HEK293T (cell line): Measurements from ENCODE around the gene LIN7C.

ENCODE experiments used
- CTCF ChIA-PET: fragments of 350-600 bp; formaldehyde crosslinking; extraction: SDS; loops from one replicate; lab custom pipeline; 2021; ENCODE audit warnings: antibody characterized with exemption, inconsistent platforms; lab: Yijun Ruan, JAX
- POLR2A ChIA-PET: fragments of 350-600 bp; formaldehyde crosslinking; extraction: SDS; loops from one replicate; lab custom pipeline; 2020; ENCODE audit warnings: antibody characterized with exemption, inconsistent platforms; lab: Yijun Ruan, JAX
- DNase-seq: peaks from one replicate; pipeline ENCODE4 v3.0.0; 2012; ENCODE audit warnings: mixed read lengths; ENCODE audit errors: extremely low spot score
- ARNT ChIP-seq: fragments of 450-650 bp; IDR thresholded peaks from 2 replicates; pipeline ENCODE4 v1.6.1; 2017; ENCODE audit warnings: mild to moderate bottlenecking
- BHLHE40 ChIP-seq: fragments of 450-650 bp; IDR thresholded peaks from 2 replicates; pipeline ENCODE4 v1.6.1; 2016; ENCODE audit warnings: mild to moderate bottlenecking, moderate library complexity, borderline replicate concordance
- CTBP1 ChIP-seq: fragments of 450-650 bp; IDR thresholded peaks from 2 replicates; pipeline ENCODE4 v1.6.1; 2016; ENCODE audit warnings: borderline replicate concordance
- ELF4 ChIP-seq: fragments of 450-650 bp; IDR thresholded peaks from 2 replicates; pipeline ENCODE4 v1.6.1; 2017; ENCODE audit warnings: antibody characterized with exemption
- FOXA1 ChIP-seq: fragments of 450-650 bp; IDR thresholded peaks from 2 replicates; pipeline ENCODE4 v1.6.1; 2016; ENCODE audit warnings: mild to moderate bottlenecking
- FOXK2 ChIP-seq: fragments of 450-650 bp; IDR thresholded peaks from 2 replicates; pipeline ENCODE4 v1.6.1; 2016; ENCODE audit warnings: mild to moderate bottlenecking
- FOXM1 ChIP-seq: fragments of 450-650 bp; IDR thresholded peaks from 2 replicates; pipeline ENCODE4 v1.6.1; 2017; ENCODE audit warnings: mild to moderate bottlenecking, borderline replicate concordance
- HDGF ChIP-seq: fragments of 450-650 bp; IDR thresholded peaks from 2 replicates; pipeline ENCODE4 v1.6.1; 2017; ENCODE audit warnings: antibody characterized with exemption, borderline replicate concordance
- L3MBTL2 ChIP-seq: fragments of 450-650 bp; conservative IDR thresholded peaks from 2 replicates; pipeline ENCODE4 v1.6.1; 2016; ENCODE audit warnings: mild to moderate bottlenecking
- LEF1 ChIP-seq: fragments of 450-650 bp; IDR thresholded peaks from 2 replicates; pipeline ENCODE4 v1.6.1; 2017; ENCODE audit warnings: mild to moderate bottlenecking, borderline replicate concordance
- NFRKB ChIP-seq: fragments of 450-650 bp; IDR thresholded peaks from 2 replicates; pipeline ENCODE4 v1.6.1; 2016; ENCODE audit warnings: mild to moderate bottlenecking, moderate library complexity
- SP1 ChIP-seq: fragments of 450-650 bp; IDR thresholded peaks from 2 replicates; pipeline ENCODE4 v1.6.1; 2017
- SUZ12 ChIP-seq: fragments of 450-650 bp; IDR thresholded peaks from 2 replicates; pipeline ENCODE4 v1.6.1; 2016; ENCODE audit warnings: mild to moderate bottlenecking
- TARDBP ChIP-seq: fragments of 450-650 bp; IDR thresholded peaks from 2 replicates; pipeline ENCODE4 v1.6.1; 2016
- ZNF384 ChIP-seq: fragments of 450-650 bp; IDR thresholded peaks from 2 replicates; pipeline ENCODE4 v1.6.1; 2016
- TF ChIP-seq, protein P1 (sequence below): fragments of 450-650 bp; IDR thresholded peaks from 2 replicates; pipeline ENCODE4 v1.6.1; 2016

LIN7C gene

DNA sequence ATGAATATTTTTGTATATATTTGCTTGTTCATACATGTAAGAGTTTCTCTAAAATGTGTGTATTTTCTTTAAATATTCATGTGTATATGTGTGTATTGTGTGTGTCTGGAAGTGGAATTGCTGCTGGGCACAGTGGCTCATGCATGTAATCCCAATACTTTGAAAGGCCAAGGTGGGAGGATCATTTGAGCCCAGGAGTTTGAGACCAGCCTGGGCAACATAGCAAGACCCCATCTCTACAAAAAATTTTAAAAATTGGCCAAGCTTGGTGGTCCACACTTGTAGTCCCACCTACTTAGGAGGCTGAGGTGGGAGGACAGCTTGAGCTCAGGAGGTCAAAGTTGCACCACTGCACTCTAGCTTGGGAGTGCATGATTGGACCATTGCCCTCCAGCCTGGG is 29.3 kb downstream of the LIN7C start:
- DNase-seq: no peak
- TF ChIP-seq ARNT (no peak), BHLHE40 (no peak), FOXA1 (no peak), NFRKB (no peak), HDGF (no peak), L3MBTL2 (no peak)
- TF ChIP-seq, protein P1, sequence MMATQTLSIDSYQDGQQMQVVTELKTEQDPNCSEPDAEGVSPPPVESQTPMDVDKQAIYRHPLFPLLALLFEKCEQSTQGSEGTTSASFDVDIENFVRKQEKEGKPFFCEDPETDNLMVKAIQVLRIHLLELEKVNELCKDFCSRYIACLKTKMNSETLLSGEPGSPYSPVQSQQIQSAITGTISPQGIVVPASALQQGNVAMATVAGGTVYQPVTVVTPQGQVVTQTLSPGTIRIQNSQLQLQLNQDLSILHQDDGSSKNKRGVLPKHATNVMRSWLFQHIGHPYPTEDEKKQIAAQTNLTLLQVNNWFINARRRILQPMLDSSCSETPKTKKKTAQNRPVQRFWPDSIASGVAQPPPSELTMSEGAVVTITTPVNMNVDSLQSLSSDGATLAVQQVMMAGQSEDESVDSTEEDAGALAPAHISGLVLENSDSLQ: no peak
- POLR2A ChIA-PET: no interaction called here
- CTCF ChIA-PET: interaction anchor here (0.7 kb wide), 1 partner anchor 706 kb away, joined by 4 read pairs; no protein-coding TSS in a partner anchor

DNA sequence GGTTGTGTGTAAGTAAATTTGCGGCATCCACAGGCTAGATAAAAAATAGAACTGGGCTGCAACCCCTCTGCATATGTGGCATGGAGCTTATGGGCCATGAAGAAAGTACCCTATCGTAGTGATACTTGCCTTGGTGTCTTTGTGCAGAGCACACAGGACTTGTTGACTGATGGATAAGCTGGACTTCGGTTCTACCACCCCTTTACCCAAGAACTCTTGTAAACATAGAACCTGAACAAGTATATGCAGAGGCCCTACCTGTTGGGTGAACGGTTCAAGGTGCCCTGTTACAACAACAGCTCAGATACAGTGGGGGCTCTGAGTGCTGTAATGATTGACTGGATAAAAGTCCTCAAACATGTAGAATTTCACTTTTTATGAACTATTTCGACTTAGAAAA is 30.9 kb downstream of the LIN7C start:
- TF ChIP-seq NFRKB: no peak
- TF ChIP-seq ARNT: no peak
- TF ChIP-seq TARDBP: no peak
- no peak for TF ChIP-seq FOXM1
- TF ChIP-seq L3MBTL2: no peak
- TF ChIP-seq ZNF384: no peak
- no peak for TF ChIP-seq LEF1
- TF ChIP-seq HDGF: no peak
- TF ChIP-seq ELF4: no peak
- TF ChIP-seq BHLHE40: no peak
- no peak for TF ChIP-seq FOXA1
- TF ChIP-seq SUZ12: no peak
- no peak for TF ChIP-seq SP1
- TF ChIP-seq, protein P1: no peak
- TF ChIP-seq CTBP1: no peak
- TF ChIP-seq FOXK2: no peak
- DNase-seq: no peak
- POLR2A ChIA-PET: no interaction called here
- CTCF ChIA-PET: interaction anchor here (0.5 kb wide), 1 partner anchor 806 kb away, joined by 8 read pairs; no protein-coding TSS in a partner anchor

DNA sequence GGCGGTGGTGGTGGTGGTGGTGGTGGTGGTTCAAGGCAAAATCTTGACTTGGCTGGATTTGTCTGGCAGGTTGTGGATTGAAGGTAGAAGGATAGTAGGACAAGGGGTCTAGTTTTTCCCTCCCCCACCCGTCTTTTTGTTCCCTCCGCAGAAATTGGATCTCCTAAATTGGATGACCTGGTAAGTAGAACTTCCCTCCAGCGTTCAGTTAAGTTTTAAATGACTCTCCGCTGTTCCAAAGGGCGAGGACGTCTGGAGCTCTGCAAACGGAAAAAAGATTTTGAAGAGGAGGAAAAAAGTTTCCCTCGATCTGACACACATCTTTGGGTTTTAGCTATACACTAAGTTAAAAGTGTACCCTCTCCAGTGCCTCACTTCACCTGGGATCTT is 33.6 kb downstream of the LIN7C start:
- TF ChIP-seq BHLHE40 (no peak), NFRKB (no peak), ELF4 (no peak), ZNF384 (no peak), ARNT (no peak), SP1 (no peak), CTBP1 (no peak), SUZ12 (no peak), HDGF (no peak), TARDBP (no peak), FOXM1 (no peak), FOXA1 (no peak), L3MBTL2 (no peak), LEF1 (no peak), FOXK2 (no peak)
- TF ChIP-seq, protein P1: no peak
- ChIA-PET CTCF (interaction anchor here (1.0 to 1.5 kb wide), 4 partner anchors 26 to 262 kb away, joined by 3 read pairs; no protein-coding TSS in a partner anchor), POLR2A (interaction anchor here (0.7 to 1.4 kb wide), 11 partner anchors 9 to 277 kb away, joined by 3 to 8 read pairs (median 3); partner anchors contain the start of gene CCDC34)
- peak; percentile 13 for DNase-seq

DNA sequence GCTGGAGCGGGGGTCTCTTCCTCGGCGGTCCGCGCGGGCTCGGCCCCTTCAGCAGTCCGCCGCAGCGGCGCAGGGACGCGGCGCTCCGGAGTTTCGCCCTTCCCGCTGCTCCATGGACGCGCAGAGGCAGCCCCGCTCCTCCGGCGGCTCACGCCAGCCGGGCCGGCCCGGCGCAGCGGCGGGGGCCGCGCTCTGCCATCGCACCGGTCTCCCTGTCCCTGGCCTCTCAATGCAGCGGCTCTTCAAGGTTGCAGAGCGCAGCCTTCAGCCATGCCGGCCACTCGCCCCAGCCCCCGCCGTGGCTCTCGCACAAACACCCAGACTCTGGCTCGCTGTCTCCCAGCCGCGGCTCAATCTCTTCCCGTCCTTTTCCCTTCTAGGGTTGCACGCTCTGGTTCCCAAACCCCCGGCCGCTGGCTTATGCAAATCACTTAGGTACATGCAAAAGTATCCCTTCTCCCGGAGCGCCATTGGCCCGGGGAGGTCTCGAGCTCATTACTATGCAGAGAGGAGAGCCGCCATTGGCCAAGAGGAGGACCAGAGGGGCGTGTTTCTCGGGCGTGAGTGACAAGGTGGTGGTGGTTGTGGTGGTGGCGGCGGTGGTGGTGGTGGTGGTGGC is 34.1 kb downstream of the LIN7C start, which contains the start of gene LGR4:
TSS of gene LGR4 (minus strand) at position 393 of the 619 bp plus-strand sequence. CDS start 488 bp downstream, outside the sequence.
- ChIA-PET POLR2A (interaction anchor here (0.7 to 1.4 kb wide), 11 partner anchors 8 to 276 kb away, joined by 3 to 8 read pairs (median 3); partner anchors contain the start of gene CCDC34), CTCF (interaction anchor here (1.0 to 1.5 kb wide), 4 partner anchors 26 to 261 kb away, joined by 3 read pairs; no protein-coding TSS in a partner anchor)
- DNase-seq: peak; percentile 91
- no peak for TF ChIP-seq ARNT
- TF ChIP-seq, protein P1: peak; percentile 94

DNA sequence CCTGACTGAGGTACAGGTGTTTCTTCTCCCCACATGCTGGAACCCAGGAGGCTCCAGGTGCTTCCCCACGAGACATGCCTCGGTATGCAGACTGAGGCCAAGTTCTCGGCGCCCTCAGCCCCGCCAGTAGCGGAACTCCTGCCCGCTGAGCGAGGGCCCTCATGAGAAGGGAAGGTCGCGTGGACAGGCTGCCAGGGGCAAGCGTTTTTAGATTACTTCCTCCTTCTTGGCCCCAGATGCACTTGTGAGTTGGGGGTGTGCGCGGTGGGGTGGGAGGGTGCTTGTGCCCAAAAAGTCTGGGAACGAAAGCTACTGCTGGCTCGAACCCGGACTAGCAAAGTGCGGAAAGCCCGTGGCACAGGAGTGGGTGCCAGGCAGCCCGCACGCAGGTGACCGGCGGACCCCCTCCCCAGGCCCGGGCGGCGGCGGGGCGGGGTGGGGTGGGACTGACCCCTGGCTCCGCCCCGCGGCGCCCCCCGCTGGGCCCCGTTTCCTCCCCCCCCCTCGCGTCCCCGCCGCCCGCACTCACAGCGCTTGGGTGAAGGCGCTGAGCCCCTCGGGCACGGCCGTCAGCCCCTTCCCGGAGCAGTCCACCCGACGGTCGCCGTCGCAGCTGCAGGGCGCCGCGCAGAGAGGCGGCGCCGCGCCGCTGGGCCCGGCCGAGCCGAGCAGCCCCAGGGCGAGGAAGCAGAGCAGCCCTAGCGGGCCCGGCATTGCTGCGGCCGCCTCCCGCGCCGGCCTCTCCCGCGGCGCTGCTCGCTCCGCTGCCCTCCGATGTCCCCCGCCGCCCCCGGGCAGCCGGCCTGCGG is 34.8 kb downstream of the LIN7C start:
- peak; percentile 48 for DNase-seq
- POLR2A ChIA-PET: interaction anchor here (0.9 to 1.4 kb wide), 9 partner anchors 8 to 276 kb away, joined by 3 to 8 read pairs (median 3); partner anchors contain the start of gene CCDC34
- TF ChIP-seq L3MBTL2: no peak
- TF ChIP-seq BHLHE40: no peak
- no peak for TF ChIP-seq FOXM1
- 0 out of 2 replicates have a peak, but pooled peaks have one; percentile 43 for TF ChIP-seq ARNT
- no peak for TF ChIP-seq SP1
- CTCF ChIA-PET: interaction anchor here (1.0 to 1.5 kb wide), 4 partner anchors 27 to 261 kb away, joined by 3 read pairs; no protein-coding TSS in a partner anchor
